HG03196 (cell line): ENCODE results near the gene TRIM63.

Experiments
- ATAC-seq: cut with Tn5 transposase; IDR thresholded peaks from one replicate; pipeline ENCODE4 v1.9.1; 2021; ENCODE audit not compliant: unreplicated experiment

Gene TRIM63

DNA sequence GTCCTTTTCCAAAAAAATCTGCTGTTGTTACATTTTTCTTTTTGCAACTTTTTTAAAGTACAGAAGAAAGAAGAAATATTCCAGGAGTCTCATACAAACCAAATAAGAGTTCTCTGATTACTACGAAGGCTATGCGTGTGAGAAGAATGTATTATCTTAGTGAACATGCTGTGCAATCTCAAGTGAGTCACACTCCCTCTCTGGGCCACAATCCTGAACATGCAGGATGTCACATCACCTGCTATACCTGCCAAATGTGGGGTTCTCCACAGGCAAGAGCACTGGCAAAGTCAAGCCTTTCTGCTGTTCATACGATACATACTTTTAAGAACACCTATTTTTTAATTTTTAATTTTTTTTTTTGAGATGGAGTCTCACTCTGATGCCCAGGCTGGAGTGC is 21.7 kb upstream of the TRIM63 start:
- ATAC-seq = no peak

DNA sequence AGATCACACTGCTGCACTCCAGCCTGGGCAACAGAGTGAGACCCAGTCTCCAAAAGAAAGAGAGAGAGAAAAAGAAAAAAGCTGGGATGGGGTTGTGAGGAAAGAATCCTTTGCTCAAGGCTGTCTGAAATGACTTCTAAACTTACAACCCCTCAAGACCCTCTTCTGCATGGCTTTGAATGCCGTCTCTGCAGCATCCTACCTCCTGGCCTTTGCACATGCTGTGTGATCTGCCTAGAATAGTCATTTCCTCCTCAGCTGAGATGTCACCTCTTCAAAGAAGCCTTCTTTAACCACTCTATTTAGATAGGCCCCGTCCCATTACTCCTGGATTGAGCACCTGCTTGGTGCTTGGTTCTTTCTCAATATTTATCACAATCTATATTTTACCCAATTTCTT is 17.4 kb upstream of the TRIM63 start:
- no peak for ATAC-seq

DNA sequence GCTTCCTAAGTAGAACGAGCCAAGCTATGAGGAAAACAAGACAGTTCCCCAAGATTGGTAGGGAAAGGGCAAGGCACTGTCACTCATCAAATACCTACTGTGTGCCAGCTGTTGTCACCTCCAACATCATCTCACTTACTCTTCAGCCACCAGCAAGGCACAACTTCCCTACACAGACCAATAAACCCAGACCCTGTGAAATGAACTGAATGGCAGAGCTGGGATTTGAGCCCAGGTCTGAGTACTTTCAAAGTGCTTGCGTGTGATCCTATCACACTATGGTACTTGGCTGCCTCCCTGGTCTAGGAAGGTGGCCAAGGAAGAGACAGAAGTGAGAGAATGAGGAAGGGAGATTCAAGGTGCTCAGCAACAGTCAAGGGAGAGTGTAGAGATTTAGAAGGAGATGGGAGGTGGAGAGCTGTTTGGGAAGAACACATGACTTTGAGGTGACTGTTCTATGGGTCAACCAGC is 16.7 kb upstream of the TRIM63 start:
- ATAC-seq = no peak

DNA sequence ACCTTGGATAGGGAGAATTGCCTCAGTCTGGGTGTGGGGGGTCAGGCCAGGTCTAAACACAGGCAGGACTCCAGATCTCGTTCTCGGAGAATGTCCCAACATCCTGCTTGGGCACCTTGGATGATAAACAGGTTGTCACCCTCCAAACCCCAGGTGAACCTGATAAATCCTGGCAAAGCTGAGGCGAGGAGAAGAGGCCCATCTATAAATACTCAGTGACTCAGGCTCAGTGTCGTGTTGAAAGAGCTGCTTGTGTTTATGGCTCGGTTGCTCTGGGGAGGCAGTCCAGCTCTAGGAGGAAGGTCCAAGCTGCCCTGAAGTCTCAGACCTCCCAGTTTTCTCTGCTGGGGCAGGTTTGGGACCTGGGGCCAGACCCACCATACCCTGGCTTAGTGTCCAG is 15.8 kb upstream of the TRIM63 start:
- no peak for ATAC-seq

DNA sequence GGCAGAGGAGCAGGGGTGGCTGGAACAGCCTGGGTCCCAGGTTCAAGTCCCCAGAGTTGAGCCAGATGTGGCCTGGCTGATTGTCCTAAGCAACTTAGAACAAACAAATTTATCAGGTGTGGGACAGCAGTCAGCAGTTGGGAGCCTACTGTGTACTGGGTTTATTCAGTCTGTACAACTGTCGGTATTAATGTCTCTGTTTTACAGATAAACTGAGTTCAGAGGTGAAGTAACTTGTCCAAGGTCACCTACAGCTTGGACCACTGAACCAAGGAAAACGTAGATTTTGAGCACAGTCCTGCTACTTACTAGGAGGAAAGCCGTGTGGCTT is 14.6 kb upstream of the TRIM63 start:
- ATAC-seq = no peak

DNA sequence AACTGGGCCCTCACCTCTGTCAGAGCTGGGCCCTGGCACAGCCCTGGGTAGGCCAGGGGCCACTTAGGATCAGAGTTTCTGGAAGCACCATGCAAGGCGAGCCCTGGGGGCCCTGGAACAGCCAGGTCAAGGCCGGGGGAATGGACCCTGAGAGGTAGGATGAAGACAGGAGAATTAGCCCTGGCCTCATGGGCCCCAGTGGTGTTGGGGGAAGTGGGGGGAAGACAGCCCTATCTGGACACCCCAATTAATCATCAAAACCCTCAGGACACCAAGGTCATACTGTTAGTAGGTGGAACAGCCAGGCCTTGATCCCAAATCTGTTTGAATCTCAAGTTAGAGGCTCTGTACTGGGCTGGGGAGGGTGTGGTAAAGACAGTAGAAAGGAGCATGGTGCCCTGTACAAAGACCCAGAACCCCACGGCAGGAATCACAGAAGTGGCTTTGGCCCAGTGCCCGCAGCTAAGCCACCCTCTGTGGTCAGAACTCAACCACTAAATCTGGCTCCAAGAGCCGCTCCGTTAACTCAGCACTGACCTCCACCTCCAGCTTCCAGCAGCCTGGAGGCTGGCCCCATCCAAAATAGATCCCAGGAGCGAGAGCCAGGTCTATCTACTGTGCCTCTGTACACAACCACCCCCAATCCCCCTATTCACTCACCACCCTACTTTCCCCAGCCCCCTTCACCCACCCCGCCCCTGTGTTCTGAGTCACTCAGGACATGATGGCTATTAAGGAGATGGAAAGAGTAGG is 14.0 kb upstream of the TRIM63 start:
- no peak for ATAC-seq

DNA sequence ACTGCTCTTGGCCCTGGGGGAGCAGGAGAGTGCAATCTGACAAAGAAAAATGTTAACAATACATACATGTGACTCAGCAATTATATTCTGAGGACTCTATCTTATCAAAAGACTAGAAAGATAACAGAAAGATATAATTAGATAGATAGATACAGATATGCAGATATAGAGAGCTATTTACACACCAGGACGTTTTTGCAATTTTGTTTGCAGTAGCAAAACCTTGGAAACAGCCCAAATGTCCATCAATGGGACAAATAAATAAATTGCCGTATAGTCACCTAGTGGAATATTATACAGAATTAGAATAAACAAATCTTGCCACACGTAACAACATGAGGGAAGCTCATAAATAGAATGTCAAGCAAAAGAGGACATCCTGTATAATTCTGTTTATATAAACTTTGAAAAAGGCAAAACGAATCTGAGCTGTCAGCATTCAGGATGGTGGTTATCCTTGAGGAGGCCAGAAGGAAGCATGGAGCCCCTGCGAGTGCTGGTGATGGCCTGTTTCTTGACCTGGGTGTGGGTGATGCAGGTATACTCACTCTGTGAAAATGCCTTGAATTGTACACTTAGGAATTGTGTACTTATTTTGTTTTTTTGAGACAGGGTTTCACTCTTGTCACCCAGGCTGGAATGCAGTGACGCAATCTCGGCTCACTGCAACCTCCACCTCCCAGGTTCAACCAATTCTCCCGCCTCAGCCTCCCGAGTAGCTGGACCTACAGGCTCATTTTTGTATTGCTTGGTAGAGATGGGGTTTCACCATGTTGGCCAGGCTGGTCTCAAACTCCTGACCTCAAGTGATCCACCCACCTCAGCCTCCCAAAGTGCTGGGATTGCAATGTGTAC is 12.8 kb upstream of the TRIM63 start:
- ATAC-seq = no peak

DNA sequence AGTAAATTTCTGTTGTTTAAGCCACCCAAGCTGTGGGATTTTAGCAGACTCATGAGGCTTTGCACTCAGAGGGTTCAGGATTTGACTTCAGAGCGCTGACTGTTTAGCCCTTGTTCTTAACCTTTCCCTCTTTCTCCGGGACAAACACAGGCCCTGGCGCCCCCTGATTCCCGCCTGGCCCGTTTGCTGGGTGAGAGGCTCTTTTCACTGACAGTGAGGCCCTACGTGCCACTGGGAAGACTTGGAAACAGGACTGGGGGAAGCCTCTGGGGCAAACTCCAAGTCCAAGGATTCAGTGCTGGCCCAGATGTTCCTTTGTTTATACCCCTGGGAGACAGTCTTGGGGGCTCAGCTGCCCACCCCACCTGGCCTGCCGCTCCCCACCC is 11.7 kb upstream of the TRIM63 start:
- ATAC-seq = no peak

DNA sequence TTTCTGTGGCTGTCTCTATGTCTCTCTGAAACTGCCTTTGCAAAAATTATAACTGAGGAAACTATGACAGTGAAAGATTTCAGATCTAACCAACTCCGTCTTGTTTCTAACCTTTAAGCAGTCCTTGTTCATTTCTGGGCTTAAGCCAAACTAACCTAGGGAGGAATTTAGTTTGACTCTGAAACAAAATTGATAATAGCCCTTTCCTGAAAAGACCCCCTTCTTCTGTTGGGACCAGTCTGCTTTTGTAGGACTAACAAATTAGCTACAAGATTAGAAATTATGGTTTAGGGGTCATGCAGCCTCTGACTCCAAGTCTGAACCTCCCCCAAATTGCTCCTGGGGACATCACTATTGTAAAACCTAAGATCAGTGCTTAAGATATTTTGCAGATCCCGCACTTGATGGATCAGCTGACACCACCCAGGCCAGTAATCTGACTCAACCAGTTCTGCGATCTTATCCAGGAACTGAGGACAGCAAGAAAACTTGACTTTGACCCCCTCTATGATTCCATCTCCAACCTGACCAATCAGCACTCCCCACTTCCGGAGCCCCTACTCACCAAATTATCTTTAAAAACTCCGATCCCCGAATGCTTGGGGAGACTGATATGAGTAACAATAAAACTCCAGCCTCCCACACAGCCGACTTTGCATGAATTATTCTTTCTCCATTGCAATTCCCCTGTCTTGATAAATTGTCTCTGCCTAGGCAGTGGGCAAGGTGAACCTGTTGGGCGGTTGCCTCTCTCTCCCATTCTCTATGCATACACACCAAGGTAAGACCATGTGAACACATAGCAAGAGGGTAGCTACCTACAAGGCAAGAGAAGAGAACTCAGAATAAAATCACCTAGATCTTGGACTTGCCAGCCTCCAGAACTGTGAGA is 11.1 kb upstream of the TRIM63 start:
- no peak for ATAC-seq

DNA sequence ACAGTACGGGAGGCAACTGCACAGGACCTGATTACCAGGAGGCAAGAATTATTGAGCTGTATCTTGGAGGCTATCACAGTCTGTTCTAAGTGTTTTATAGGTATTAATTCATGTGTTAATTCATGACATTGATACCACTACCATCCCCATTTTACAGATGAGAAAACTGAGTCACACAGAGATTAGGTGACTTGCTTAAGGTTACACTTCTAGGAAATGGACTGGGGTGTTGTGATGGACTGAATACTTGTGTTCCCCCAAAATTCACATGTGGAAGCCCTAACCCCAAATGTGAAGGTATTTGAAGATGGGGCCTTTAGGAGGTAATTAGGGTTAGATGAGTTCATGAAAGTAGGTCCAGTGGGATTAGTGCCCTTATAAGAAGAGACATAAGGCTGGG is 10.1 kb upstream of the TRIM63 start:
- ATAC-seq = no peak

DNA sequence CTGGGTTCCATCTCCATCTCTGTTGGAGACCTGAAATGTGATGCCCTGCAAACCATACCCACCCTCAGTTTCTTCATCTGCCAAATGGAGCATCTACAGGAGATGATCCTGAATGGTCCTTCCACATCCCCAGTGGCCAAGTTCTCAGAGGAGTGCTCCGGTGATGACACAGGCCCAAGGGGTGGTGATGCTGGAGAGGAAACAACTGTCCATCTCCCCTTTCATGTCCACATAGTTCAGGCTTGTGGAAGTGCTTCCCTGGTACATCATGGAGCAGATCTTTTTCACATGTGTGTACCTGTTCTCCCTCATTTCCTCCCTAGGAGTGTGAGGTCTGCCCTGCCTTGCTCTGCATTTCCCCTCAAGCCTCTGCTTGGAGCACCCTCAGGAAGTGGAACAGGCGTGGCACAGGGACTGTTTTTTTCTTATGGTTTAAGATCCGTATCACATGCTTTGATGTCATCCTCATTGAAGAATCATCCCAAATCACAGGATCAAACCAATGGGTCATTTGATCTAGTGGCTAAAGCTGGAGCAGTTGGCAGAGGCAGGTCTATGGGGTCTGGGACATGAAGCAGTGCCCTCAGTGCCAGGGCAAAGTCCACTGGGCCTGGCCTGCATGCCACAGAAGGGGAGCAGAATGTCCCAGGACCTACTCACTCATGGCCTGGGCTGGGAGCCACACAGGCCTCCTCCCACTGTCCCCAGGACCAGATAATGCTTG is 8.2 kb upstream of the TRIM63 start:
- no peak for ATAC-seq

DNA sequence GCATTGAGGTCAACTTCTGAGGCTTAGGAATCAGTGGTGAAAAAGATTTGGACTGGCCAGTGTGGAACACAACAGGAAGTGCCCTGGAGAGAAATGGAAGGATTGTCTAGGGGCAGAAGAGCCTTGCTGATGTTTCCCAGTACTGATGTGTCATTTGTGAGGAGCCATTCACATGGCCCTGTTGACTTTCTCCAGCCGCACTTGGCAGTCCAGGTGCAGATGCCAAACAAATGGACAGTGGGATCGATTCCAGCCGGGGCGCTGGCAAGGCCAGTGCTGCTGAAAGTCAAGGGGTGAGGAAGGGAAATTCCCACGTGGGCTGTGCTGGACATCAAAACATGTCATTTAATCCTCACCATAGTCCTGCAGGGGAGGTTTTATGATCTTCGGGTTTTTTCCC is 4.9 kb upstream of the TRIM63 start:
- no peak for ATAC-seq

DNA sequence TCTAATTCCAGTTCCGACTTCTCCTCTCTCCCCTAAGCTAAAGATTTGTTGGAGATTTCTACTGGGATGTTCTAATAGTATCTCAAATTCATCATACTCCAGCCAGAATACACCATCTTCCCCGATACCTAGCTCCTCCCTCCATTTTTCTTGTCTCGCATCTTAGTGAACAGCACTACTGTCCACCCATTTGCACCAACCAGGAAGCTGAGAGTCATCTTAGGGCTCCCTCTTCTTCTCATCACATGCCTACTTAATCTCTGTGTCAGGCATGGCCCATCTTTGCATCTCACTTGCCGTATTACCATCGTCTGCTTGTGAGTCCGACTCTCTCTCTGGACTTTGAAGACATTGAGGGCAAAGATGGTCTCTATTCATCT is 3.5 kb upstream of the TRIM63 start:
- no peak for ATAC-seq

DNA sequence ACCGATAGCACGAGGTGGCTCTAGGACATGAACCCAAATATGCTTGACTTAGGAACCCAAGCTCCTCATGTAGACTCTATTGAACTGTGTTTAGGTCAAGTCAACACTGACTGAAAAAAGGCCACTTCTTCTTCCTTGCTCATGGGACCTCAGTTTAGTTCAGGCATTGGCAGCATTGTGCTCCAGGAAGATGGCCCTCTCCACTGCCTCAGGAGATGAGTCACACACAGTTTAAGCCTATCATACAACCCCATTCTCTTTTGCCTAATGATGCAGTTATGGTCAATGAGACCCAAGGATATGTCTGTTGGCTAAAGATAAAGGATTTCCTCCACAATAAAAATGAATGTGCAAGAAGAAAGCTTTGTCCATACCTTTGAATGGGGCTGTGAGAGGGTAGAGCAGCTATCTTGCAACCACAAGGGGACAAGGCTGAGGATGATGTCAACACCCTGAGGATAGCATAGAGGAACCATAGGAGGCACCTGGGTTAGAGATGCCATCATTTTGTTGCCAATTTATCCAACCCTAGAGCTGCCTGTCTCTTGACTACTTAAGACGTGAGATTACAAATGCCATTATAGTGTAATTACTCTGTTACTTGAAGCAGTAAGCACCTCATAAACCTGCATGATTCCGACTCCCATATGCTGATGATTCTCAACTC is 3.0 kb upstream of the TRIM63 start:
- ATAC-seq = no peak

DNA sequence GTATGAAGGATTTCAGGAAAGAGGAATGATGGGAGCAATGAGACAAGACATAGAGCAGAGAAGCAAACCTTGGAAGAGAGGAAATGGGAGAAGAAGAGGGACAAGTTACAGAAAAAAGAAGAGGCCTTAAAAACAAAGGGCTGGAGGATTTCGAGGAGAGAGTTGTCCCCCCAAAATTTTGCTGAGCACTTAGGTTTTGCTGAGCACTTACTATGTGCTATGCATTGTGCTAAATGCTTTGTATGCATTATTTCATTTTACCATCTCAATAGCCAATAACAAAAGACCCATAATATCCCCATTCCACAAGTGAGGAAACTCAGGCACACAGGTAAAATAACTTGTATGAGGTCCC is 2.5 kb upstream of the TRIM63 start:
- no peak for ATAC-seq

DNA sequence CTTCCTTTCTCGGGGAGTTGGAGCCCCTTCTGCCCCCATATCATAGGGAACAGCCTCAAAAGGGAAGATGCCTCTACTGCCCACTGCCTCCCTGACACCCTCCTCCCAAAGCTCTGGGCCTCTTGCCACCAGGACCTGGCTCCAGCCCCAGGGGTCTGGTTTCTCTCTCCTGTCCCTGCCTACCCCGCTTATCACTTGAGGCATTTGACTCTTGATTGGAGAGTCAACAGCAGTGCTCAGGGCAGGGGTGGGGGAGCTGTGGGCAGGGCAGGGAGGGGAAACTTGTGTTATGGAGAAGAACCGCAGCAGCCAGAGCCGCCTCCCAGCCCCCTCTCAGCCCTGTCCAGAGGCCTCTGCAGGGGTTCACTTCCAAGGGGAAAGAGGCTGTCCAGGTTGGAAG is 573 bp downstream of the TRIM63 start:
- ATAC-seq = no peak

DNA sequence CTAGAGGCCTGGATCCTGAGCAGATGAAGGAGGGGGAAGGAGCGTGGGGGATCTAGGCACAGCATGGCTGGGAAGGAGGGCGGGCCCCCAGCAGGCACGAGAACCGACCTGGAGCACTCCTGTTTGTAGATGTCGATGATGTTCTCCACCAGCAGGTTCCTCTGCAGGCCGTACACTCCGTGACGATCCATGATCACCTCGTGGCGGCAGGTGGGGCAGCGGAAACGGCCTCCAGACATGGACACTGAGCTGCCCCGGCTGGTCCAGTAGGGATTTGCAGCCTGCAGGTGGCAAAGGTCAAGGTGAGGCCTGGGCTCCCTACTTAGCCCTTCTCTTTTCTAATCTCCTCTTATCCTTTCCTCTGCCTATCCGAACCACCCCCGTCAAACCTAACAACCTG is 1.3 kb downstream of the TRIM63 start:
- no peak for ATAC-seq

DNA sequence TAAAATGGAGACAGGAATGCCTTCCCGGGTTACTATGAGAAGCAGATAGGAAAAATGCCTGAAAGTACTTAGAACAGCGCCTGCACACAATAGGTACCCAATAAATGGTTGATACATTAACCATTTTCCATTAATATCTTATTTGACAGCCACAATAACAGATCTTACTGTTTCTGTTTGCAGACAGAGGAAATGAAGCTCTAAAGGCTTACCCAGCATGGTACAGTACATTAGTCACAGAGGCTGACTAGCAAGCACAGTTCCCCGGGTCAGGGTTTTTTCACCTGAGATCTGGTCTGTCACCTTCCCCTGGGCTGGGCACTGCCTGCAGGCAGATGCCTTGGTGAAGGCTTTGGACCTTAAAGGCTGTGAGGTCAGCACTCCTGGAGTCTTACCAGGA is 2.9 kb downstream of the TRIM63 start:
- no peak for ATAC-seq

DNA sequence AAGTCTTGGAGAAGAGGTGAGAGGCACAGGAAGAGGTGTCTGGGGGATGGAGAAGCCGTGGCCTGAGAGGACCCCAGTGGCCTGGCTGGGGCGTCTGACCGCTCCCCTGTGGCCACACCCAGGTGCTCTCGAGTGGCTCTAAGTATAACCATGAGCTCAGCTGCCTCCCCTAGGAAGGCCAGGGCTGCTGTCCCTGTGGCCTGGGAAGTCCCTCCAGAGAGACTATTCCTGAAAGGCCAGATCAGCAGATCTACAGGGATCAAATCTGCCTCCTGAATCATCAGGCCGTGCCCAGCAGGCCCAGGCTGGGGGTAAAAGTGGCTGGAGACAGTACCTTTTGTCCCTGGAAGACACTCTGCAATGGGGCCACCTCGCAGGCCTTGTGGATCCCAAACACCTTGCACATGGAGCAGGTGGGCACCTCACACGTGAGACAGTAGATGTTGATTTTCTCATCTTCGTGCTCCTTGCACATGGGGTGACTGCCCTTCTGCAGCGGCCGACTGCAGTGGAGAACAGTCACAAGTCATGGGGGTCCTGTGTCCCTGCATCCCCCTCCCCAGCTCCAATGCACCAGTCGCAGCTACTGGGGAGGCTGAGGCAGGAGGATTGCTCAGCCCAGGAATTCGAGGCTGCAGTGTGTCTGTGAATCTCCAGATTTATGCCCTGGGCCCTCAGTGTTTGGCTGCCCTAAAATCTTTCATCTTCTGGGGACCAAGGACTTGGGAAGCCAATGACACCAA is 6.4 kb downstream of the TRIM63 start:
- ATAC-seq = no peak

DNA sequence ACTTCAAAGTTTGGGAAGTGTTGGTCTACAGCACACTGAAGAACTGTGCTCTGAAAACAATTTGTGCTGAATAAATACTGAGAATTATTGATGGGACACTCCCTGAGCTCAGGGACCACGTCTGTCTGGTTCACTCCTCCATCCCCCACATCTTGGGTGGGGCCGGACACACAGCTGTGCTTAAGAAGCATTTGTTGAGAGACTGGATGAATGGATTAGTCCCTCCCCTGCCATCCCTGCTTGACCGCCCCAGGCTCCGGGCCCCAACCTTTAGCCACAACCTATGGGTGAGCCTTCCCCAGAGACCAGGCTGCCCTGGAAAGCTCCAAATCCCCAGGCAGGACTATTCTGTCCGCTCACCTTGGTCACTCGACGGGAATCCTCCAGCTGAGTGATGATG is 7.5 kb downstream of the TRIM63 start:
- ATAC-seq = no peak
